Activated gamma-delta T cell (primary cell): ENCODE results near the gene SHKBP1.
"Not testable (repeated sequence)": the region's sequence is repeated elsewhere in the genome, so short reads cannot be mapped to it uniquely, and the experiment has no call there.

ENCODE experiments used
- DNase-seq: peaks from one replicate; lab custom pipeline; 2025; lab: John Stamatoyannopoulos, UW
- total RNA-seq, 2 donors: gene quantifications; one replicate each; lab custom pipeline; 2026; lab: John Stamatoyannopoulos, UW

The SHKBP1 gene, protein sequence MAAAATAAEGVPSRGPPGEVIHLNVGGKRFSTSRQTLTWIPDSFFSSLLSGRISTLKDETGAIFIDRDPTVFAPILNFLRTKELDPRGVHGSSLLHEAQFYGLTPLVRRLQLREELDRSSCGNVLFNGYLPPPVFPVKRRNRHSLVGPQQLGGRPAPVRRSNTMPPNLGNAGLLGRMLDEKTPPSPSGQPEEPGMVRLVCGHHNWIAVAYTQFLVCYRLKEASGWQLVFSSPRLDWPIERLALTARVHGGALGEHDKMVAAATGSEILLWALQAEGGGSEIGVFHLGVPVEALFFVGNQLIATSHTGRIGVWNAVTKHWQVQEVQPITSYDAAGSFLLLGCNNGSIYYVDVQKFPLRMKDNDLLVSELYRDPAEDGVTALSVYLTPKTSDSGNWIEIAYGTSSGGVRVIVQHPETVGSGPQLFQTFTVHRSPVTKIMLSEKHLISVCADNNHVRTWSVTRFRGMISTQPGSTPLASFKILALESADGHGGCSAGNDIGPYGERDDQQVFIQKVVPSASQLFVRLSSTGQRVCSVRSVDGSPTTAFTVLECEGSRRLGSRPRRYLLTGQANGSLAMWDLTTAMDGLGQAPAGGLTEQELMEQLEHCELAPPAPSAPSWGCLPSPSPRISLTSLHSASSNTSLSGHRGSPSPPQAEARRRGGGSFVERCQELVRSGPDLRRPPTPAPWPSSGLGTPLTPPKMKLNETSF
- total RNA-seq, result 72.6 to 88.1 reads per million in 2 donors

DNA sequence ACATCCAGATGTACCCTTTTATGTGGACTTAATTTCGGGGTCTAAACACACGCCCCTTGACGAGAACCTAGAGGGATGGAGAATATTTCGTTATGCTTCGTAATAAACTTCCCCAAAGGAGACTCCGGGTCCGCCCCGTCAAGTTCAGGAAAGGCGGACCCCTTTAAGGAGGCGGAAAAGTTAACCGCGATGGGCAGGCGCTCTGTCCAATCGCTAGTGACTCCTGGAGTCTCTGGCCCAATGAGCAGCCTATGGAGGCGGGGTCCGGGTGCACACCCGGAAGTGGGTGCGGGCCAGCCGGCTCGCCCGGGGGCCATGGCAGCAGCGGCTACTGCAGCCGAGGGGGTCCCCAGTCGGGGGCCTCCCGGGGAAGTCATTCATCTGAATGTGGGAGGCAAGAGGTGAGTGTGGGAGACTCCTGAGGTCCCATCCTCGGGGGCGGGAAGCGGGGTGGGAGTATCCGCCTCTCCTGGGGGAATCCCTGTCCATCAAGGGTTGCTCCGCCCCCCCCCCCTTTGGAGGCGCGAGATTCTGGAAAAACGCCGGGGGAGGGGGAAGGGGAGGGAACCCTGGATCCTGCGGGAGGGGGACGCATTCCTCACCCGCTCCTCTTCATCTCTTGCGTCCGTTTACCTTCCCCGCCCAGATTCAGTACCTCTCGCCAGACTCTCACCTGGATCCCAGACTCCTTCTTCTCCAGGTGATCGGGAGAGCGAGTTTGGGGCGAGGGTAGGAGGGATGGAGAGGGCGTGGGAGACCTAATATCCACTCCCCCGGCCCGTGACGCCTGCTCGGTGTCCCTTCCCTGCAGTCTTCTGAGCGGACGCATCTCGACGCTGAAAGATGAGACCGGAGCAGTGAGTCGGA, at the start of gene SHKBP1:
SHKBP1 (plus strand) TSS at position 289 of the 867 bp plus-strand sequence; CDS start at position 316, 27 bp downstream.
- peak; percentile 73 for DNase-seq

DNA sequence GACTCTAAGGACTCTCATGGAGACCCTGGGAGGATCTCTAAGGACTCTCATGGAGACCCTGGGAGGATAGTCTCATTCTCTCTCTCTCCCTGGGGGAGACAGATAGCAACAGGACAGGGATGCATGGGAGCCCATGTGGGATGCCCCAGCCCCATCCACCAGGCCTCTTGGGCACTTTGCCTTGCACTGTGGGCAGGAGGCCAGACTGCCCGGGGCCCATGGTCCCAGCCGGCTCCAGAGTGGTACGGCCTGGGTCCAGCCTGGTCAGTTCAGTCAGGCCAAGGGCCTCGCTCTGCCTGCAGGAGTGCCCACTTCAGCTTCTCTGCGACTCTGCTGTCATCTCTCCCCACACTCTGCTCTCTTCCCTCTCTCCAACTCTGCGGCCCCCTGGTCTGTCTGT, 48.6 kb upstream of the SHKBP1 start:
- no peak for DNase-seq

DNA sequence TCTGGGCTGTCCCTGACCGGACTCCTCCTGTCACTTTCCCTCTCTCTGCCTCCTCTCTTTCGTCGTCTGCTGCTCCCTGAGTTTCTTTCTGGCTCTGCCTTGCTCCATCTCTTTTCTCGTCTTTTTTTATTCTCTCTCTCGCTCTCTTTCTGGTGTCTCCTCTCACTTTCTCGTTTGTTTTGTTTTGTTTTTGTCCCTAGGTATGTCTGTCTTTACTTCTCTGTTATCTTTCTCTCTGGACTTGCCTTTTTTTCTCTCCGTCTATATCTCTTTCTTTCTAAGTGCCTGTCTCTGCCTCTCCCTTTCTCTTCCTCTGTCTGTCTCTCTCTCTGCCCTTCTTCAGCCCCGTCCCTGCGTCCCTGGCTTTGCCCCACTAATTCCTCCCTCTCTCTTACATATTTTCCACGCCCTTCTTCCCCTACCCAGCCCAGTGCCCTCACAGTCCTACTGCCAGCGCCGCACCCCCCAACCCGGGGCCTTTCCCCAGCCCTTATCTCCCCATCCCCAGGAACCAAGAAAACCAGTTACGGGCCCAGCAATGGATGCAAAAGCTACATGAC, 48.1 kb upstream of the SHKBP1 start:
- DNase-seq, result no peak

DNA sequence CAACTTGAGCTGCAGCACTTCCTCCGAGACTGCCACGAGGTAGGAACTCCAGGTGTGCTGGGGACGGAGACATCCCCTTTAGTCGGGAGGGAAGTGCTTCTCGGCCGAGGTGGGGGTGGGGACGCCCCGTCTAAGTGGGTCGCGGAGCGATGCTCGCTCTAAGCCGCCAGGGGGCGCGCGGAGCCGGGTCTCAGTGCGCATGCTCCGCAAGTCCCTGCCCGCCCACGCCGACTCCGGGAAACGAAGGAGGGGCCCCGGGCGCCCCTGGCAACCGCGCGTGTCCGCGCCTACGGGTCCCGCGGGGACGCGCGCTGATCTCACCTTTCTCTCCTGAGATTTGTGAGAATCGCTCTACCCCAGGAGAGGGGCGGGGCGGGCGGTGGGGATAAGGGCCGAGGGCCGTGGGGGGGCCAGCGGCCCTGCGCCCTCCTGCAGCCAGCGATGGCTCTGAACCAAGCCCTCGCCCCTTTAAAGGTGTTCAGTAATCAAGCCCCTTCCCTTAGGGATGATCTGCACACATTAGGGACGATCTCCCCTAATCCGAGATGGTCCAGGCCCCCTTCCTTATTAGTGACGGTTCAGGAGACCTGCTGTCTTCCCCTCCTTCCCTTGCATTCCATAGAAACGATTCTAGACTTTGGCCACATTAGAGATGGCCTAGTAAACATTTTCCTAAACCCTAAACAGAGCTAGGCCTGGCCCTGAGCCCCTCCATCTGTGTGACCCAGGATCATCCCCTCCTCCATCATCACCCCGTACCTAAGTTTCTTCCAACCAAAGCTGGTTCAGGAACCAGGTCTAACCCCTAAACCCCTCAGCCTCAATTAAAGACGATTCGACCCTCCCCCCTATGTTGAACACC, 47.3 kb upstream of the SHKBP1 start:
- peak; percentile 81 for DNase-seq

DNA sequence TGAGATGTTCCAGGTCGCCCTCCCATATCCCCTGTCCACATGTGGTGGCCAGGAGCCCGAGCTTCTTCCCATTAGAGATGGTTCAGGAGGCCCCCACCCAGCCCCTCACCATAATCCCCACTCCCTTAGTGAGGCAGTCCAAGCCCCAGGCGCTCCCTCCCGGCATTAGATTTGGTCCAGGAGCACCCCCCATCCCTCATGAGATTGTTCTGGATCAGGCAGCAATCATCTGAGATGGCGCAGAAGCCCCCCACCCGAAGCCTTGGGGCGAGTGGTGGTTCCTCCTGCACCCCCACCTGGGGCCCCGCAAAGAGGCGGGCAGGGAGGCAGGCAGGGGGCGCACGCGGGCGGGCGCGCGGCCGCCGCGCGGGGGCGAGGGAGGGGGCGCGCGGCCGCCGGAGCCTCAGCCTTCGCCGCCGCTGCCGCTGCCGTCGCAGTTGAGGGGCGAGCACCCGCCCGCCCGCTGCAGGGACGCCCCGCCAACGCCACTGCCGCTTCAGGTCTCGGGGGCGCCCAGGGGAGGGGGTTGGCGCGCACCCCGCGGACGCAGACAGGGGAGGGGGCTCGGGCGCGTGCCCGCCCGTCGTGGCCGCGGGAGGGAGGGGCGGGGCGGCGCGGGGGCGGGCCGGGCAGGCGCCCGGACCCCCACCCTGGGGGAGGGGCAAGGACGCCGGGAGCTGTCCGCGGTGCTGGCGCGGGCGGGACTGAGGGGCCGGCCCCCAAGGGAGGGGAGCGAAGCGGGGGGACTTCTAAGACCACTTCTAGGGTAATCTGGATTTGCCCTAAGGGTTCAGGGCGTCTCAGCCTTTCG, 46.4 kb upstream of the SHKBP1 start:
- no peak for DNase-seq

DNA sequence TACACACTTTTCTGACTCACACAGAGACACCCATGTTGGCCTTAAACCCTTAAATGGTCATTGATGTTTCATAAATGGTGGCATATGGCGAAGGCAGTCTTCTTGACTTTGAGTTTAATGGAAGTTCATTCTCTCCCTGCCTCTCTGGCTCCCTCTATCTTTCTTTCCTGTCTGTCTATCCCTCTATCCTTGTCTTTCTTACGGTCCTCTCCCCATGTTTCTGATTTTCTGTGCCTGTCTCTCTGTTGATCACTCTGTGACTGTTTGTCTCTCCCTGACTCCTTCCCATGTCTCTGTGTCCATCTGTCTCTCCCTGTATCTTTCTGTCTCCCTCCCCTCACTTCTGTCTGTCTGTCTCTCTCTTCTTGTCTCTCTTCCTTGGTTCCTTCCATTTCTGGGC, 43.2 kb upstream of the SHKBP1 start:
- DNase-seq, result no peak

DNA sequence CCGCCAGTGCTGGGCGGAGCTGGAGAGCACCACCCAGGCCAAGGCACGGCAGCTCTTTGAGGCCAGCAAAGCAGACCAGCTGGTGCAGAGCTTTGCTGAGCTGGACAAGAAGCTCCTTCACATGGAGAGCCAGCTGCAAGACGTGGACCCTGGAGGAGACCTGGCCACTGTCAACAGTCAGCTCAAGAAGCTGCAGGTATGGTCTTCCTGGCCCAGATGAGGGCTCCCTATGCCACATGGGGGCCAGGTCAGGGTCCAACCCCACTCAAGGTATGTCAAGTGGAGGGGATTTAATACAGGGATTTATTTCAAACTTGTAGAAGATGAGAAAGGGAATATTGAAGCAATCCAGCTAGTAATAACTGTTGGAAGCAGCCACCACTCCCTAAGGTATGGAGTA, 42.5 kb upstream of the SHKBP1 start:
- no peak for DNase-seq

DNA sequence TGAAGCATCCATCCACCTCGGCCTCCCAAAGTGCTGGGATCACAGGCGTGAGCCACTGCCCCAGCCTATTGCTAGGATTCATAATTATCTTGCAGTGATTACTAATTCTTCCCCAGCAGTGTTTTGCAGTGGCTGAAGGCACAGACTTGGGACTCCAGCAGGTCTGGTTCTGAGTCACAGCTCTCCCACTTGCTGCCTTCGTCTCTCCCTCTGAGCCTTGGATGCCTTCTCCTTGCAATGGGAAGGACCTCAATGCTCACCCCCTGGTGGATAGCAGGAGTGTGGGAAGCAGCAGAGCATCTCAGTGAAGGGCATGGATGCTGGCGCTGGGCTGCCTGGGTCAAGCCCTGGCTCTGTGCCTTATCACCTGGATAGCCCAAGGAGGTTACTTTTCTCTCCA, 37.6 kb upstream of the SHKBP1 start:
- DNase-seq, result no peak

DNA sequence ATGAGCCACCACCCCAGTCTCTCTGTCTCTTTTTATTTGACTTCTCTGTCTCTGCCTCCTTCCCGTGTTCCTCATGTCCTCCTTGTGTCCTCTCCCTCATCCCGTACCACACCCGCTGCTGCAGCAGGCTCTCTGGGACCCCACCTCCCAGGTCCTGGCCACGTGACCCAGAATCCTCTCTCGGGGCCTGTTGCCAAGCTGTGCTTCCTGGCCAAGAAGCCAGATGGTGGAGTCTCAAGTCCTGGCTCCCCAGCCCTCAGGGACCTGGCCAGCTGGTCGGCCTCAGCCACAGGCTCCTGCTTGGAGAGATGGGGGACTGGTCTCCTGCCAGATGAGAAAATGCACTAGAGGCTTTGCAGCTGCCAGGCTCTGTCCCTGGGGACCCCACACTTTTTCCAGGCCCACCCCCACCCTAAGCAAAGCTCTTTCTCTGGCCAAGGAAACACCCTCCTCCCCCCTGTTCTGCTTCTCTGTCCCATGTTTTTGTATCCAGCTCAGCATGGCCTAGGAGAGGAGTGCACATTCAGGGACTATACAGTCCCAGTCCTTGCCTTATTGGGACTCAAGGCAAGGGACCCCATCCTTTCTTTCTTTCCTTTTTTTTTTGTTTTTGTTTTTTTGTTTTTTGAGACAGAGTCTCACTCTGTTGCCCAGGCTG, 34.3 kb upstream of the SHKBP1 start:
- no peak for DNase-seq

DNA sequence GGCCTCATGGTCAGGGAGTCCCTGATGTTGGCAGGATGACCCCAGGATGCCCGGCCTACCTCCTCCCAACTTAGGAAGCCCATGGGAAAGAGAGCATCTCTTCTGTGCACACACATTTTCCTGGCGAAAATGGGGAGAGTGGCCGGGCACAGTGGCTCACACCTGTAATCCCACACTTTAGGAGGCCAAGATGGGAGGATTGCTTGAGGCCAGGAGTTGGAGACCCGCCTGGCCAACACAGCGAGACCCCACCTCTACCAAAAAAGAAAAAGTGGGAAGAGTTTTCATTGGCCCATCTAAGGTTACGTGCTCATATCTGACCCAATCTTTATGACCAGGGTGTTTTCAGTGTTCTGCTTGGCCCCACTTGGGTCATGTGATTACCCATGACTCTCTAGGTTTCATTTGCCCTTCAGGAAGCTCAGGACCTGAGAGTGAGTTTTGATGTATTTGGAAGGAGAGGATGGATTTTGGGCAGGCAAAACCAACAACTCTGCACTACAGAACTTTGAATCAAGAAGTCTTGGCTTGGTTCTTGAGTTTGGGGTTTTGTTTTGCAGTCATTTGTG, 33.6 kb upstream of the SHKBP1 start:
- no peak for DNase-seq

DNA sequence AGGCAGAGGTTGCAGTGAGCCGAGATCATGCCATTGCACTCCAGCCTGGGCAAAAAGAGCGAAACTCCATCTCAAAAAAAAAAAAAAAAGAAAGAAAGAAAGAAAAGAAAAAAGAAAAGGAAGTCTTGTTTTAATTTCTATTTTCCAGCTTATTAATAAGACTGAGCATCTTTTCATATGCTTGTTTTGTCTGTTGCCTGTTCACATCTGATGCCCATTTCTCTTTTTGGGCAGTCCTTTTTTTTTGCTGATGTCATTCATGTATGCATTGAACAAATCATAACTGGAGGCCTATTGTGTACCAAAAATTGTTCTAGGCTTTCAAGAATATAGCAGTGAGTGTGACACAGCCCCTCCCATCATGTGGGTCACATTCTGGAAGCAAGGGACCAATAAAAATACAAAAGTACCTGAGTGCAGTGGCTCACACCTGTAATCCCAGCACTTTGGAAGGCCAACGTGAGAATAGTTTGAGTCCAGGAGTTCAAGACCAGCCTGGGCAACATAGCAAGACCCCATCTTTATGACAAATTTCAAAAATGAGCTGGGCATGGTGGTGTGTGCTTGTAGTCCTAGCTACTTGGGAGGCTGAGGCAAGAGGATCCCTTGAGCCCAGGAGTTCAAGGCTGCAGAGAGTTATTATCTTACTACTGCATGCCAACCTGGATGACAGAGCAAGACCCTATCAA, 30.4 kb upstream of the SHKBP1 start:
- not testable (repeated sequence) for DNase-seq

DNA sequence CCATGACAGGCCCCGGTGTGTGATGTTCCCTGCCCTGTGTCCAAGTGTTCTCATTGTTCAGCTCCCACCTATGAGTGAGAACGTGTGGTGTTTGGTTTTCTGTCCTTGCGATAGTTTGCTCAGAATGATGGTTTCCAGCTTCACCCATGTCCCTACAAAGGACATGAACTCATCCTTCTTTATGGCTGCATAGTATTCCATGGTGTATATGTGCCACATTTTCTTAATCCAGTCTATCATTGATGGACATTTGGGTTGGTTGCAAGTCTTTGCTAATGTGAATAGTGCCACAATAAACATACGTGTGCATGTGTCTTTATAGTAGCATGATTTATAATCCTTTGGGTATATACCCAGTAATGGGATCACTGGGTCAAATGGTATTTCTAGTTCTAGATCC, 29.5 kb upstream of the SHKBP1 start:
- DNase-seq, result not testable (repeated sequence)

DNA sequence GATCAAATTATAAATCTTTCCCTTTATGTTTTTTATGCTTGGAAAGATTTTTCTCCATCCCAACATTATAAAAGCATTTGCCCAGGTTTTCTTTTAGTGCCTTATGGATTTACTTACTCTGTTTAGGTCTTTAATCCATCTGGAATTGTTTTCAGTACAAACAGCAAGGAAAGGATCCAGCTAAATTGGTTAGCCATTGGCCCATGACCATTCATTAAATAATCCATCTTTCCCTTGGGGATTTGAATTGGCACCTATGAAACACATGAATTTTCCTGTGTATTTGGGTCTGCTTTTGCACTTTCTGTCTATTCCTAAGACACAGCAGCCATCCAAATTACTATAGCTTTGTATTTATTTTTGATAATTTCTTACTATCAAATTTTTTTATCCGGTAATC, 28.8 kb upstream of the SHKBP1 start:
- DNase-seq, result no peak

DNA sequence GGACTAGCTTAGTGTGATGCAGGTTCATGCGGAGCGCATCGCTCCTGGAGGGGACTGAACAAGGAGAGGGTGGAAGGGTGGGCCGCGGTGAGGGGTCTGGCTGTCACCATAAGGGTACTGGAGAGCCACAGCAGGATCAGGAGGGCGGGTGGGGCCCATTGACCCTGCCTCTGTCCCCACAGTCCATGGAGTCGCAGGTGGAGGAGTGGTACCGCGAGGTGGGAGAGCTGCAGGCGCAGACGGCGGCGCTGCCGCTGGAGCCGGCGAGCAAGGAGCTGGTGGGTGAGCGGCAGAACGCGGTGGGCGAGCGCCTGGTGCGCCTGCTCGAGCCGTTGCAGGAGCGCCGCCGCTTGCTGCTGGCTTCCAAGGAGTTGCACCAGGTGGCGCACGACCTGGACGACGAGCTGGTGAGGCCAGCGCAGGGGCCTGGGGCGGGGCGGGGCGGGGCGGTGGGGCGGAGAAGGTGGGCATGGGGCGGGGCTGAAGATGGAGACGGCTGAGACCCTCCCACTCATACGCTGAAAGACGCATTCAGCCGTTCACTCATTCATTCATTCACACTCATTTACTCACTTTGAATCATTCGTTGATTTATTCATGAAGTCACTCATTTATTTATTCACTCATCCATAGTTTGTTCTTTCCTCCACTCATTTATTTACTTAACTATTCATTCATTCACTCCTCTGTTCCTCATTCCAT, 27.5 kb upstream of the SHKBP1 start:
- peak; percentile 31 for DNase-seq

DNA sequence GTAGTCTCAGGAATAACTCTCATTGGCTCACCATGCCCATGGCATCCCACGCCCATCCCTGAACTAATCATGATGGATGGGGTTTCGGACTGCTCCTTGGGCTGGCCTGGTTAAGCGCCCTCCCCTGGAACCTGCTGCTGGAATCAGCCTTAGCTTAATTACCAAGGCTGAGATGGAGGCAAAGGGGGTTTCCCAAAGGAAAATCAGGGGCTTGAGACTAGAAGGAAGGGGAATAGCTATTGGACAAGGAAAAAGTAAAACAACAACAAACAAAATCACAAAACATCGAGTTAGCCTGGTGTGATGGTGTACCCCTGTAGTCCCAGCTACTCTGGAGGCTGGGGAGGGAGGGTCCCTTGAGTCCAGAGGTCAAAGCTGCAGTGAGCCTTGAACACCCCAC, 25.7 kb upstream of the SHKBP1 start:
- DNase-seq, result no peak

DNA sequence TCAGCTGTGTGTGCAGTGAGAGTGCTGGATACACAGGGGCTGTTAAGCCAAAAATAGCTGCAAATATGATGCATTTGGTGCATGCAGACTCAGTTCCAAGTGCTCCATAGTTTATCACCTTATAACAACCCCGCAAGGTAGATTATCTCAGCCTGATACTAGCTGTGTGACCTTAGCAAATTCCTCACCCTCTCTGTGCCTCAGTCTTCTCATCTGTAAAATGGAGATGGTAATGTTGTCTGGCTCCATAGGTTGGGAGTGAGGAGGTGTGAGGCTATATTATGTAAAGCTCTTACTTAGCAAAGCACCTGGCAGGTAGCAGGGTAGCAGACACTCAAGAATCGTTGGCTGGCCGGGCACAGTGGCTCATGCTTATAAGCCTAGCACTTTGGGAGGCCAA, 23.8 kb upstream of the SHKBP1 start:
- DNase-seq, result no peak

DNA sequence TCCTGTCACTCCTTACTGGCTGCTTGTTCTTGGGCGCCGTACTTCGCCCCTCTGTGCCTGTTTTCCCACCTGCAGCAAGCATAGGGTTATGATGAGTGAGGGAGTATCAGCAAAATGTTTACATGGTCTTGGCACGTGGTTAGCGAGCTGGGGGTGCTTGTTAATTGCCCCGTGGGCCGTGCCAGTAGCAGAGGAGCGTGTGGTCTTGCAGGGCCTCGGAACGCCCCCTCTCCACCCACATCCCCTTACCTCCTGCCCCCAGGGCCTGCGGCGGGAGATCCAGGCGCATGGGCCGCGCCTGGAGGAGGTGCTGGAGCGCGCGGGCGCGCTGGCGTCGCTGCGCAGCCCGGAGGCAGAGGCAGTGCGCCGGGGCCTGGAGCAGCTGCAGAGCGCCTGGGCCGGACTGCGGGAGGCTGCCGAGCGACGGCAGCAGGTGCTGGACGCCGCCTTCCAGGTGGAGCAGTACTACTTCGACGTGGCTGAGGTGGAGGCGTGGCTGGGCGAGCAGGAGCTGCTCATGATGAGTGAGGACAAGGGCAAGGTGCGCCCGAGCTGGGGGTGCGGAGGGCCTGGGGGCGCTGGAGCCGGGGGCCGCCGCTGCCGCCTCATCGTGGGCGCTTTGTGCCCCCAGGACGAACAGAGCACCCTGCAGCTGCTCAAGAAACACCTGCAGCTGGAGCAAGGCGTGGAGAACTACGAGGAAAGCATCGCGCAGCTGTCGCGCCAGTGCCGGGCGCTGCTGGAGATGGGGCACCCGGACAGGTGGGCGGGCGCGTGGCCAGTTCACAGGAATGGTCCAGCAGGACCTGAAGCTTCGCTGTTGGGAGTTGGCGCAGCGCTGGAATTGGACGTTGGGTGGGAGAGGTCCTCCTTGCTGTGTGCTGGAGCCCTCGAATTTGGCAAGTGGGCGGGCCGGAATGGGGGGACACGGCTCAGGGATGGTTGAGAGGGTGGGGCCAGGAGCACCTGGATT, 22.5 kb upstream of the SHKBP1 start:
- no peak for DNase-seq
